ENCODE data around the gene RRM1. TPM values are rescaled to one million over a fixed set of nuclear protein-coding genes. Genes with fewer than 3 reads are reported as not detected.

The RRM1 gene
- total RNA-seq, 1 donor from 2014 or later: 37.3 TPM

GRCh38 chr11:4074266-4074665, 20.3 kb upstream of the RRM1 start:
- no peak for DNase-seq (ENCODE audit: extremely low read depth, low read depth, low spot score)

- DNase-seq (ENCODE audit: extremely low read depth, low read depth, low spot score): no peak
These were observed 17.8 kb upstream of the RRM1 start for GRCh38 chr11:4076774-4077173.

GRCh38 chr11:4083198-4083597, 11.4 kb upstream of the RRM1 start:
- no peak for DNase-seq (ENCODE audit: extremely low read depth, low read depth, low spot score)

GRCh38 chr11:4084406-4085125, 10.0 kb upstream of the RRM1 start:
- DNase-seq (ENCODE audit: extremely low read depth, low read depth, low spot score): no peak

- no peak for DNase-seq (ENCODE audit: extremely low read depth, low read depth, low spot score)
These were observed 9.0 kb upstream of the RRM1 start for GRCh38 chr11:4085575-4085974.

GRCh38 chr11:4086575-4087353, 7.8 kb upstream of the RRM1 start:
- DNase-seq (ENCODE audit: extremely low read depth, low read depth, low spot score): no peak

- DNase-seq (ENCODE audit: extremely low read depth, low read depth, low spot score): no peak
These were observed 7.0 kb upstream of the RRM1 start for GRCh38 chr11:4087551-4087950.

GRCh38 chr11:4090258-4090657, 4.3 kb upstream of the RRM1 start:
- DNase-seq (ENCODE audit: extremely low read depth, low read depth, low spot score): no peak

- no peak for DNase-seq (ENCODE audit: extremely low read depth, low read depth, low spot score)
These were observed 2.6 kb upstream of the RRM1 start for GRCh38 chr11:4092026-4092425.

GRCh38 chr11:4093519-4094347, 866 bp upstream of the RRM1 start:
- no peak for DNase-seq (ENCODE audit: extremely low read depth, low read depth, low spot score)

- no peak for DNase-seq (ENCODE audit: extremely low read depth, low read depth, low spot score)
These were observed 1.1 kb downstream of the RRM1 start for GRCh38 chr11:4095509-4096230.

GRCh38 chr11:4098026-4098621, 3.5 kb downstream of the RRM1 start:
- DNase-seq (ENCODE audit: extremely low read depth, low read depth, low spot score): no peak

GRCh38 chr11:4102711-4103110, 8.1 kb downstream of the RRM1 start:
- no peak for DNase-seq (ENCODE audit: extremely low read depth, low read depth, low spot score)

GRCh38 chr11:4103269-4103668, 8.7 kb downstream of the RRM1 start:
- DNase-seq (ENCODE audit: extremely low read depth, low read depth, low spot score): no peak

- no peak for DNase-seq (ENCODE audit: extremely low read depth, low read depth, low spot score)
These were observed 11.3 kb downstream of the RRM1 start for GRCh38 chr11:4105916-4106315.

- no peak for DNase-seq (ENCODE audit: extremely low read depth, low read depth, low spot score)
These were observed 17.2 kb downstream of the RRM1 start for GRCh38 chr11:4111834-4112233.

- no peak for DNase-seq (ENCODE audit: extremely low read depth, low read depth, low spot score)
These were observed 20.5 kb downstream of the RRM1 start for GRCh38 chr11:4115128-4115527.

GRCh38 chr11:4118107-4118506, 23.5 kb downstream of the RRM1 start:
- no peak for DNase-seq (ENCODE audit: extremely low read depth, low read depth, low spot score)

GRCh38 chr11:4123218-4123617, 28.6 kb downstream of the RRM1 start:
- DNase-seq (ENCODE audit: extremely low read depth, low read depth, low spot score): no peak

- no peak for DNase-seq (ENCODE audit: extremely low read depth, low read depth, low spot score)
These were observed 30.5 kb downstream of the RRM1 start for GRCh38 chr11:4125141-4125540.

All from glomerular endothelial cell (primary cell).